GM18502 (cell line): ENCODE results near the gene SLC26A6.
A peak's percentile ranks its signal among the peaks of the same experiment; 100 is the strongest.

ENCODE experiments used
- ATAC-seq: cut with Tn5 transposase; IDR thresholded peaks from one replicate; pipeline ENCODE4 v1.9.1; 2021; ENCODE audit warnings: mild to moderate bottlenecking; ENCODE audit not compliant: unreplicated experiment, poor library complexity

Gene SLC26A6

GRCh38 chr3:48661501-48662144, 26.4 kb upstream of the SLC26A6 start:
- ATAC-seq, result no peak

GRCh38 chr3:48660800-48661400, 25.6 kb upstream of the SLC26A6 start:
- ATAC-seq, result no peak

GRCh38 chr3:48656841-48657281, 21.6 kb upstream of the SLC26A6 start:
- ATAC-seq, result no peak

- ATAC-seq, result peak; percentile 65
These were observed 21.0 kb upstream of the SLC26A6 start for GRCh38 chr3:48656061-48656840.

GRCh38 chr3:48655606-48656005, 20.3 kb upstream of the SLC26A6 start:
- no peak for ATAC-seq

GRCh38 chr3:48655063-48655462, 19.8 kb upstream of the SLC26A6 start:
- no peak for ATAC-seq

GRCh38 chr3:48652923-48653715, 17.9 kb upstream of the SLC26A6 start:
- ATAC-seq, result no peak

- no peak for ATAC-seq
These were observed 16.5 kb upstream of the SLC26A6 start for GRCh38 chr3:48651771-48652170.

- ATAC-seq, result no peak
These were observed 15.5 kb upstream of the SLC26A6 start for GRCh38 chr3:48650723-48651122.

- ATAC-seq, result no peak
These were observed 13.1 kb upstream of the SLC26A6 start for GRCh38 chr3:48648188-48648850.

GRCh38 chr3:48647714-48648113, 12.5 kb upstream of the SLC26A6 start:
- no peak for ATAC-seq

GRCh38 chr3:48644898-48645760, 9.9 kb upstream of the SLC26A6 start:
- ATAC-seq, result no peak

- no peak for ATAC-seq
These were observed 7.3 kb upstream of the SLC26A6 start for GRCh38 chr3:48642605-48643004.

GRCh38 chr3:48641396-48641795, 6.1 kb upstream of the SLC26A6 start:
- ATAC-seq, result no peak

GRCh38 chr3:48639944-48640606, 4.8 kb upstream of the SLC26A6 start:
- no peak for ATAC-seq

GRCh38 chr3:48637305-48637704, 2.0 kb upstream of the SLC26A6 start:
- no peak for ATAC-seq

- ATAC-seq, result no peak
These were observed 941 bp upstream of the SLC26A6 start for GRCh38 chr3:48636149-48636655.

GRCh38 chr3:48634661-48635221, 520 bp downstream of the SLC26A6 start:
- ATAC-seq, result peak; percentile 18
